Measurements from ENCODE around the gene CHRNA10. TPM values are rescaled to one million over a fixed set of nuclear protein-coding genes. Genes with fewer than 3 reads are reported as not detected.

CHRNA10 gene
- polyA plus RNA-seq, 3 donors: 0.73 TPM; not detected in 2

GRCh38 chr11:3662856-3663255 is 8.3 kb downstream of the CHRNA10 start:
- H3K36me3 Mint-ChIP-seq: peaks cover 32 to 38% of the 10 kb centered on the region in 2 donors
- Histone ChIP-seq H3K27ac (ENCODE audit: low read depth in 1 of 2, low read length in 2 of 2) (no peak overlapping the region), H2AFZ (ENCODE audit: insufficient read depth, low read depth, low read length, poor library complexity, severe bottlenecking) (no peak overlapping the region), H3K9ac (ENCODE audit: insufficient read depth, low read length, poor library complexity, severe bottlenecking) (no peak overlapping the region), H3K36me3 (replicated peaks in 1 of 2; ENCODE audit: control insufficient read depth in 1 of 2, insufficient read depth in 2 of 2, low read length in 2 of 2) (peaks cover 24 to 41% of the 10 kb centered on the region in 2 donors), H3K4me3 (replicated peaks in 1 of 3; ENCODE audit: low read depth in 2 of 3, low read length in 3 of 3) (no peak overlapping the region), H3K27me3 (ENCODE audit: control insufficient read depth in 2 of 2, insufficient read depth in 2 of 2, low read length in 2 of 2) (no peaks in the 10 kb centered on the region), H4K20me1 (ENCODE audit: insufficient read depth, low read length) (no peaks in the 10 kb centered on the region), H3K4me2 (replicated peaks; ENCODE audit: extremely low read depth, low read length, poor library complexity, severe bottlenecking) (no peak overlapping the region), H3K4me1 (ENCODE audit: control insufficient read depth in 1 of 2, insufficient read depth in 2 of 2, low read length in 2 of 2) (peaks cover 0 to 7% of the 10 kb centered on the region in 2 donors), H3K9me3 (replicated peaks in 1 of 2; ENCODE audit: control insufficient read depth in 1 of 2, insufficient read depth in 1 of 2, low read length in 2 of 2) (no peaks in the 10 kb centered on the region), H3K79me2 (ENCODE audit: insufficient read depth, low read length) (no peaks in the 10 kb centered on the region)
- DNase-seq: no peak
- no peak overlapping the region for H3K4me3 Mint-ChIP-seq
- intact Hi-C loops (cut with micrococcal nuclease): no loop called here
- H3K27ac Mint-ChIP-seq: peak overlapping the region in 2 of 7 donors; percentile 17 to 38
- H3K27me3 Mint-ChIP-seq (ENCODE audit: low read depth in 3 of 3): peaks cover 0 to 7% (median 4%) of the 10 kb centered on the region in 3 donors
- H3K9me3 Mint-ChIP-seq: no peaks in the 10 kb centered on the region
- H3K4me1 Mint-ChIP-seq: peaks cover 6% of the 10 kb centered on the region
- TF ChIP-seq CTCF (IDR thresholded peaks at IDR 0.05): no peak

GRCh38 chr11:3660960-3661359 is 10.2 kb downstream of the CHRNA10 start:
- no peak overlapping the region for H3K4me2 ChIP-seq (replicated peaks; ENCODE audit: extremely low read depth, low read length, poor library complexity, severe bottlenecking)
- H3K79me2 ChIP-seq (ENCODE audit: insufficient read depth, low read length): no peaks in the 10 kb centered on the region
- no peaks in the 10 kb centered on the region for H3K27me3 ChIP-seq (ENCODE audit: control insufficient read depth in 2 of 2, insufficient read depth in 2 of 2, low read length in 2 of 2)
- peaks cover 22 to 23% of the 10 kb centered on the region in 2 donors for H3K36me3 Mint-ChIP-seq
- no peak for DNase-seq
- H3K36me3 ChIP-seq (replicated peaks in 1 of 2; ENCODE audit: control insufficient read depth in 1 of 2, insufficient read depth in 2 of 2, low read length in 2 of 2): peaks cover 15 to 22% of the 10 kb centered on the region in 2 donors
- H4K20me1 ChIP-seq (ENCODE audit: insufficient read depth, low read length): no peaks in the 10 kb centered on the region
- H3K9me3 ChIP-seq (replicated peaks in 1 of 2; ENCODE audit: control insufficient read depth in 1 of 2, insufficient read depth in 1 of 2, low read length in 2 of 2): no peaks in the 10 kb centered on the region
- H3K4me1 Mint-ChIP-seq: peaks cover 5% of the 10 kb centered on the region
- no peak overlapping the region for H3K4me3 ChIP-seq (replicated peaks in 1 of 3; ENCODE audit: low read depth in 2 of 3, low read length in 3 of 3)
- no peak for TF ChIP-seq CTCF (IDR thresholded peaks at IDR 0.05)
- H2AFZ ChIP-seq (ENCODE audit: insufficient read depth, low read depth, low read length, poor library complexity, severe bottlenecking): no peak overlapping the region
- peaks cover 0 to 5% of the 10 kb centered on the region in 2 donors for H3K4me1 ChIP-seq (ENCODE audit: control insufficient read depth in 1 of 2, insufficient read depth in 2 of 2, low read length in 2 of 2)
- H3K27ac Mint-ChIP-seq: no peak overlapping the region
- no peak overlapping the region for H3K27ac ChIP-seq (ENCODE audit: low read depth in 1 of 2, low read length in 2 of 2)
- 83% methylated on average over 1 of the region's 2 CpGs for WGBS (ENCODE audit: insufficient coverage)
- peaks cover 4 to 12% (median 7%) of the 10 kb centered on the region in 3 donors for H3K27me3 Mint-ChIP-seq (ENCODE audit: low read depth in 3 of 3)
- intact Hi-C loops (cut with micrococcal nuclease): no loop called here
- no peak overlapping the region for H3K9ac ChIP-seq (ENCODE audit: insufficient read depth, low read length, poor library complexity, severe bottlenecking)
- no peaks in the 10 kb centered on the region for H3K9me3 Mint-ChIP-seq
- no peak overlapping the region for H3K4me3 Mint-ChIP-seq
